ENCODE measurements around the gene RMDN2. TPM values are rescaled to one million over a fixed set of nuclear protein-coding genes. Genes with fewer than 3 reads are reported as not detected.

Gene RMDN2
- total and polyA plus RNA-seq, 9 of the 15 experiments (the other 6 are each of a cell fraction or from before 2014, with no cell fraction given) = 1.5 to 4.3 (median 2.3) TPM

GRCh38 chr2:38065502-38066135 is 140.5 kb downstream of the RMDN2 start:
- H3K4me2 ChIP-seq (ENCODE audit: insufficient read depth, low read length) = no peak overlapping the region
- H3K4me3 ChIP-seq = no peak overlapping the region
- no TSS peak for BruUV-seq (replicated peaks)
- TF ChIP-seq, protein P1, sequence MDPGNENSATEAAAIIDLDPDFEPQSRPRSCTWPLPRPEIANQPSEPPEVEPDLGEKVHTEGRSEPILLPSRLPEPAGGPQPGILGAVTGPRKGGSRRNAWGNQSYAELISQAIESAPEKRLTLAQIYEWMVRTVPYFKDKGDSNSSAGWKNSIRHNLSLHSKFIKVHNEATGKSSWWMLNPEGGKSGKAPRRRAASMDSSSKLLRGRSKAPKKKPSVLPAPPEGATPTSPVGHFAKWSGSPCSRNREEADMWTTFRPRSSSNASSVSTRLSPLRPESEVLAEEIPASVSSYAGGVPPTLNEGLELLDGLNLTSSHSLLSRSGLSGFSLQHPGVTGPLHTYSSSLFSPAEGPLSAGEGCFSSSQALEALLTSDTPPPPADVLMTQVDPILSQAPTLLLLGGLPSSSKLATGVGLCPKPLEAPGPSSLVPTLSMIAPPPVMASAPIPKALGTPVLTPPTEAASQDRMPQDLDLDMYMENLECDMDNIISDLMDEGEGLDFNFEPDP (CRISPR knock-in tag; IDR thresholded peaks at IDR 0.05) = no peak
- TF ChIP-seq ZNF444 (CRISPR knock-in tag; IDR thresholded peaks at IDR 0.05) (no peak), ZNF277 (CRISPR knock-in tag; IDR thresholded peaks at IDR 0.05; ENCODE audit: borderline replicate concordance) (no peak), NFE2L1 (tag; IDR thresholded peaks at IDR 0.05; ENCODE audit: borderline replicate concordance, low read depth) (no peak), CEBPG (CRISPR knock-in tag; IDR thresholded peaks at IDR 0.05) (no peak), CEBPG (tag; conservative IDR thresholded peaks at IDR 0.05 in 1 of 2, IDR thresholded peaks at IDR 0.05 in 1 of 2) (no peak), CCAR2 (IDR thresholded peaks at IDR 0.05; ENCODE audit: low read depth, low read length) (no peak), TSC22D4 (tag; IDR thresholded peaks at IDR 0.05) (no peak), HDGF (IDR thresholded peaks at IDR 0.05) (no peak), NKRF (IDR thresholded peaks at IDR 0.05; ENCODE audit: borderline replicate concordance) (no peak), MTA2 (IDR thresholded peaks at IDR 0.05; ENCODE audit: low read depth) (no peak), RBM17 (IDR thresholded peaks at IDR 0.05; ENCODE audit: borderline replicate concordance, low read depth, low read length) (no peak)
- in situ Hi-C loops (cut with MboI) (no loop called here), intact Hi-C loops (cut with micrococcal nuclease) (no loop called here)
- H3K4me1 ChIP-seq (replicated peaks in 1 of 2; ENCODE audit: control insufficient read depth in 2 of 2, insufficient read depth in 2 of 2, low read length in 2 of 2) = no peaks in the 10 kb centered on the region
- no peak for DNase-seq (ENCODE audit: extremely low read depth in 1 of 4, low spot score in 3 of 4)
- H3K9me1 ChIP-seq (ENCODE audit: control insufficient read depth, insufficient read depth, low read length) = no peaks in the 10 kb centered on the region
- CTCF ChIA-PET (ENCODE audit: low intra/inter-chr PET ratio) = no interaction called here
- no peak overlapping the region for H3K27ac ChIP-seq (ENCODE audit: extremely low read depth, low read depth, low read length)
- H3K27me3 ChIP-seq (ENCODE audit: control insufficient read depth in 2 of 2, insufficient read depth in 2 of 2, low read length in 2 of 2) = peaks cover 4% of the 10 kb centered on the region in 2 experiments; a peak in 3 of 5 replicates
- FAIRE-seq = no peak
- H3K9ac ChIP-seq (ENCODE audit: insufficient read depth in 1 of 2, low read depth in 2 of 2, low read length in 2 of 2) = no peak overlapping the region
- ATAC-seq = no peak
- WGBS (ENCODE audit: insufficient coverage, low coverage, missing lambda C conversion rate) = 2% methylated on average over 6 of the region's 6 CpGs
- H2AFZ ChIP-seq (ENCODE audit: low read depth, low read length) = no peak overlapping the region
- no peaks in the 10 kb centered on the region for H3K9me3 ChIP-seq (replicated peaks; ENCODE audit: control insufficient read depth, insufficient read depth, low read depth, low read length)
- H4K20me1 ChIP-seq (replicated peaks; ENCODE audit: control insufficient read depth, insufficient read depth, low read length) = no peaks in the 10 kb centered on the region
- no peaks in the 10 kb centered on the region for H3K36me3 ChIP-seq (ENCODE audit: control insufficient read depth, insufficient read depth, low read length)
- POLR2A ChIA-PET = interaction anchor here (0.6 kb wide), 1 partner anchor 29 kb away, joined by 3 read pairs; no protein-coding TSS in a partner anchor
- H3K79me2 ChIP-seq (ENCODE audit: control insufficient read depth, insufficient read depth, low read length) = no peaks in the 10 kb centered on the region

All from K562 (cell line).